Activated effector memory CD4-positive, alpha-beta T cell treated with Interleukin-2 at 50 U/mL for 16 hours (primary cell): ENCODE data around the gene RPRD1B.

Source experiments
- DNase-seq: peaks from one replicate; pipeline ENCODE4 v3.0.0-alpha.2; 2020

RPRD1B gene

DNA sequence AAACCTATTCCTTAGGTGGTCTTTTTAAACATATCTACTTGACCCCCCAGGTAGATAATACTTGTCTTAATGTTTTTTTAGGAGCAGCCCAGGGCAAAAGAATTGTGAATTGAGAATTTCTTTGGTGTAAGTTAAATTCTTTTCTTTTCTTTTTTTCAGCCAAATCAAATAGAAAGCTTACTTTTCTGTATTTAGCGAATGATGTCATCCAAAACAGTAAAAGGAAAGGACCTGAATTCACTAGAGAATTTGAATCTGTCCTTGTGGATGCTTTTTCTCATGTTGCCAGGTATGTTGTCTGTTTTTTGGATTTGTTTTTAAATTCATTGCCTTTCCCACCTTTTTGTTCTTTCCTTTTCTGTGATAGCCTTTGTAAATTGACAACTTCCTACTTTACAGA lies 6.7 kb downstream of the RPRD1B start:
- no peak for DNase-seq

GRCh38 chr20:38043512-38044300 lies 10.2 kb downstream of the RPRD1B start:
- DNase-seq: no peak

GRCh38 chr20:38044685-38045084 lies 11.1 kb downstream of the RPRD1B start:
- DNase-seq: no peak

DNA sequence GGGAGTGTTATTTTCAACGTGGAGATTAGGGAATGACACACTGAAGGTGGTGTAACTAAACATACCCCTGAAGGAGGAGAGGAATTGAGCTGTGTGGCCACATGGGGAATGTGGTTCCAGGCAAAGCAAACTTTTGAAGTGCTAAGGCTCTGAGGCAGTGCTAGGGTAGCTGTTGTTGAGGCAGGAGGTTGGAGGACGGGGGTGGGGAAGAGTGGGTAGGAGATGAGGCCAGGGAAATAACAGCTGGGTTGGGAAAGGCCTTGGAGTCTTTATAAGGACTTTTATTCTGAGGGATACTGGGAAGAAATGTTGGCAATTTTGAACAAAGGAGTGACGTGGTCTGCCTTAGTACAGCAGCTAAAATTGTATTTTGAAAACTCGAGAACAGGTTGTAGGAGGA lies 13.0 kb downstream of the RPRD1B start:
- DNase-seq: no peak

GRCh38 chr20:38049800-38050199 lies 16.3 kb downstream of the RPRD1B start:
- no peak for DNase-seq

- DNase-seq: no peak
Observed at GRCh38 chr20:38050686-38051085, 17.1 kb downstream of the RPRD1B start.

- DNase-seq: no peak
Observed at GRCh38 chr20:38052870-38053269, 19.3 kb downstream of the RPRD1B start.

DNA sequence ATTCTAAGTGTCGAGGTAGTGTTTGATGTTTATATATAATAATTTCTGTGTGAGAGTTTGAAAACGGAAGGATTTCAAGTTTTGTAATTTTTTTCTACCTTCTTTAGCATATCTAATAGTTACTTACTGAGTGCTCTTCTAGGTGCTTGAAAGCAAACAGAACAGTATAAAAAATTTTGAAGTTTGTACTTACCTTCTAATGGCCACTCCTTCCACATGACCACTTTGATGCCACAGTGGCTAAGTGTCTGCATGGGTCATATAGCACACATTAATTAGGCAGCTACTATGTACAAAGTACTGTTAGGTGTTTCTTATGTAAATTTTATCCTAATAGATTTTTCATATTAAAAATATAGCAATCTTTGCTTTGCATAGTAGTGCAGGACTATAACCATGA lies 21.1 kb downstream of the RPRD1B start:
- no peak for DNase-seq

DNA sequence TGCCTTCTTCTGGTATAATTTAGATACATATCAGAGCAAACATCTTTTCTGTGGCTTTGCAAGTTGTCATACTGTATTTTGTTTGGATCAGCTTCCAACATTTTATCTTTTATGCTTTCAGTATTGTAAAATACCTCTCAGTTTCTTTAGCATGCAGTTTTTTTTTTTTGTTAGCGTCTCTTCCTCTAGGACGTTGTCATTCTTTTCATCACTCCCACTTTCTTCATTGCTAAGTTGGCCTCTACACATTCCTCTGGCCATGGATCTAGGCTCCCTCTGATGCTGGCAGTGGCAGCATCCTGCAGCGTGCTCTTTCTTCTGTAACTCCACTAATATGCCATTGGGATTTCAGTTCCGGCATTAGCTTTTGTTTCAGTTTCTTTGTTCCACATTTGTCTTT lies 21.7 kb downstream of the RPRD1B start:
- DNase-seq: no peak

GRCh38 chr20:38055848-38056247 lies 22.3 kb downstream of the RPRD1B start:
- no peak for DNase-seq

DNA sequence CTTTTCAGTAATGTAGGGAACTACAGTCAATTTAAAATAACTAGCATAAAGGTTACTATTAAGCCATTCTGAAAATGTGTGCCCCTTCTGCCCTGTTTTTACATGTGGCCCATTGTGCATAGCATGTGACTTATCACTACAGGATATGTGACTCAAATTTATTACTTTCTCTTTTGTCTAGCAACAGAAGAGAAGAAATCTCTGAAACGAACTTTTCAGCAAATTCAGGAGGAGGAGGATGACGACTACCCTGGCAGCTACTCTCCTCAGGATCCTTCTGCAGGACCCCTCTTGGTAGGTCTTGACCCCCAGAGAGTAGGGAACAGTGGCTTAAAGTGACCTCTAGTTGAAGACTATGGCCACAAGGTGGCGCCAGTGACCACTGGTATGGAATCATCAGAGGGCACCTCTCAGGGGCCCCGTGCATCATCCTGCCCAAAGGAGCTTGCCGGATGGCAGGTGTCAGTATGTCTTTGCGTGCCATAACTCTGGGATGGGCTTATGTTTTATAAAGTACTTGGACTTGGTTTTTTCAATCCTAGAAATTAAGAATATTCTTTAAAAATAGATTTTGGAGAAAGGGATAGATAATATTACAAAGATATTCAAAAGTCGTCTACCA lies 23.9 kb downstream of the RPRD1B start:
- peak; percentile 55 for DNase-seq

DNA sequence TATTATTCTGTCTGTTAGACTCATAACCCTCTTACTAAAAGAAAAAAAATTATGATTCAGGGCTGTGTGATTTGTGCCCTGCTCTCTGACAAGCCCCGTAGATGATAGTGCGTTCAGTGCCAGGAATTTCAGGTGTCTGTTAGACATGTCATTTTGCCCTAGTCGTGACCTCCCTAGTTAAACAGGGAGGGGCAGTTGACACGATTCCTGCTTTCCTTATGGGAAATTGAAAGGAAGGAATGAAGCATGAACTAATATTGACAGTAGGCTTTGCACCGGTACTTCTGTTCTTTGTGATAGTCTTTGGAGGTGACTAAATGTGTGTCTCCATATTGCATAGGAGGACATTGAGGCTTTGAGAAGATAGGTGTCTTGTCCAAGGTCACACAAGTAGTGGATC lies 26.3 kb downstream of the RPRD1B start:
- DNase-seq: no peak

GRCh38 chr20:38060536-38060935 lies 27.0 kb downstream of the RPRD1B start:
- no peak for DNase-seq

GRCh38 chr20:38061109-38061508 lies 27.6 kb downstream of the RPRD1B start:
- no peak for DNase-seq

GRCh38 chr20:38062890-38063289 lies 29.3 kb downstream of the RPRD1B start:
- DNase-seq: no peak

DNA sequence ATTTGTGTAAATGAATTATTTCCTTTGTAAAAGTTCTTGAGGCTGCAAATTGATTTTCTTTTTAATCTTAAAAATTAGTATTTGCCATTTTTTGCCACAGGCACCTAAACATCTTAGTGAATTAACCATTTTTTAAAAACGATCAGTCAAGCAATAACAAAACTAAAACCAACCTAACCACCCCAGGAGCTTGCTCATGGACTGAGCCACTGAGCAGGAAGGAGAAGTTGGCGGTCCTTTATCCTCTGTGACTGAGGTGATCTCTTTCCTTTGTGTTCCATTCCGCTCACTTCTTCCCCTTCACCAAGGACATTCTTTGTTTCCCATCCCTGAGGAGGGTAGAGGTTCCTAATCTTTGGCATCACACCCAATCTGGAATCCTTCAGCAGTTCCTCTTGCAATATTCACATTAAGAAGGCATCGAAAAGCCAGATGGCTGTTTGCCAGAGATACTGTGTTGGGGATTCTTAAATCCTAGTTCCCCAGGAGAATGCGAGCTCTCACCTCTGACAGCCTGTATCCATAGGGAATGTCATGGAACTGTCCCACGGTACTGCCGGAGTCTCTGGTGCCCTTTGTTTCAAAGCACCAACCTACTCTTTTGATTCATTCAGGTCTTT lies 30.5 kb downstream of the RPRD1B start:
- no peak for DNase-seq

DNA sequence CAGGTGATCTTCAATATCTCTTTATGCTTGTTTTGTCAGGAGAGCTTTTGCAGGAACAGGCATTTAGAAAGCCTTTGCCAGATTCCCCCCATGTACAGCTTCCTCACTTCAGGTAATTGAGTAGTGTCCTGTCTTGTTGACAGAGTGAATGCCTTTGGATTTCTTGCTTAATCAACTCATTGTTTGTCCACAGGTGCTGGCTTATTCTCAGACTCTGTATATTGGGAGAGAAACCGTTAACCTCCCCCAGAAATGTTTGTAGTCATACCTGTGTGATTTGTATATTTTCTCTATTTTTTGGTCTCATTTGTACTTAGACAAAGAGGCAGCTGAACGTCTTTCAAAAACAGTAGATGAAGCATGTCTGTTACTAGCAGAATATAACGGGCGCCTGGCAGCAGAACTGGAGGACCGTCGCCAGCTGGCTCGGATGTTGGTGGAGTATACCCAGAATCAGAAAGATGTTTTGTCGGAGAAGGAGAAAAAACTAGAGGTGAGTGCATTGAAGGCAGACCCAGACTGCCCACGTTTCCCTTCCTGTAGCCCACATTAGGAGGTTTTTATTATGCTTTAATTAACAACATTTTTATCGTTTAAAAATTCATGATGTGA lies 32.3 kb downstream of the RPRD1B start:
- DNase-seq: no peak

GRCh38 chr20:38066969-38067716 lies 33.6 kb downstream of the RPRD1B start:
- no peak for DNase-seq

GRCh38 chr20:38067717-38068365 lies 34.3 kb downstream of the RPRD1B start:
- DNase-seq: no peak

GRCh38 chr20:38072898-38073297 lies 39.4 kb downstream of the RPRD1B start:
- no peak for DNase-seq

DNA sequence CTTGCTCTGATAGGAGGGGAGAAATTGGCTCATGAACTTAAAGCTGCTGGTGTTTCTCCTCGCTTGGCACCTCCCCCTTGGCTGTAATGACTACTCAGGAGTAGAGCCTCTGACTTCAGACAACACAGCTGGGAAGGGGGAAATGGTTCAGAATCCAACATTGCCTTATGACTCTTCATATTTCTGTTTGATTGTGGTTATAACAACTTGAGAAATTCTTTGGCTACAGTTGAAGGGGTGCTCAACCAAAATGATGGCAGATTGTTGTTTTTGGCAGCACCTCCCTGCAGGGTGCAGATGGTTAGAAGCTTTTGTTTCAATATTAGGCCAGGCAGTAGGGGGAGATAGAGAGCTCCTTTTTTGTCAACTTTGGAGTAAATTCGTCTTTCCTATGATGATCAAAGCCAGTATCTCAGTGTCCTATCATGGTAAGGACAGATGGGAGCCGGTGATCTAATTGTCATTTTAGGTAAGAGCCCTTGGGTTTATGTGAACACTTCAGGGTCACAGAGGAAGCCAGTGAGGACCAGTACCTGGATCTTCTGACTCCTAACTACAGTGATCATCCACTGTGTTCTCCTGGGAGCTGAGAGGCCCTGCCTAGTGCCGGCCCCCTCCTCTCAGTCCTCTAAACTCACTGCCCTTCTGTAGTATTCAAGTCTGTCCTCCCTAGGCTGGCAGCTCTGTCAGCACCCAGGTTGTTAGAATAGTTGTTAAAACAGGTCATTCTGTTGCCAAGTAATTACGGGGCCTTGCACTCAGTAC lies 39.9 kb downstream of the RPRD1B start:
- no peak for DNase-seq
